Amniotic epithelial cell (primary cell): ENCODE data around the gene ZNF277.
A peak's percentile ranks its signal among the peaks of the same experiment; 100 is the strongest.

ENCODE experiments used
- DNase-seq: peaks from one replicate; pipeline ENCODE4 v3.0.0-alpha.2; 2010; ENCODE audit warnings: low read depth

The ZNF277 gene

GRCh38 chr7:112184455-112184854 is 22.0 kb upstream of the ZNF277 start:
- no peak for DNase-seq

GRCh38 chr7:112185005-112185834 is 21.3 kb upstream of the ZNF277 start:
- no peak for DNase-seq

GRCh38 chr7:112186300-112186699 is 20.2 kb upstream of the ZNF277 start:
- no peak for DNase-seq

- no peak for DNase-seq
These were observed 18.2 kb upstream of the ZNF277 start for GRCh38 chr7:112188257-112188656.

- no peak for DNase-seq
These were observed 16.8 kb upstream of the ZNF277 start for GRCh38 chr7:112189691-112190090.

GRCh38 chr7:112190120-112190519 is 16.4 kb upstream of the ZNF277 start:
- no peak for DNase-seq

- DNase-seq = peak; percentile 77
These were observed 14.0 kb upstream of the ZNF277 start for GRCh38 chr7:112192236-112193154.

GRCh38 chr7:112193915-112194502 is 12.5 kb upstream of the ZNF277 start:
- DNase-seq = no peak

GRCh38 chr7:112195717-112196116 is 10.8 kb upstream of the ZNF277 start:
- no peak for DNase-seq

GRCh38 chr7:112197322-112197721 is 9.2 kb upstream of the ZNF277 start:
- no peak for DNase-seq

- peak; percentile 38 for DNase-seq
These were observed 7.3 kb upstream of the ZNF277 start for GRCh38 chr7:112199035-112199655.

GRCh38 chr7:112199672-112200071 is 6.8 kb upstream of the ZNF277 start:
- DNase-seq = no peak

GRCh38 chr7:112201411-112201810 is 5.1 kb upstream of the ZNF277 start:
- peak; percentile 67 for DNase-seq

- DNase-seq = no peak
These were observed 4.7 kb upstream of the ZNF277 start for GRCh38 chr7:112201839-112202238.

GRCh38 chr7:112202816-112203215 is 3.7 kb upstream of the ZNF277 start:
- no peak for DNase-seq

- no peak for DNase-seq
These were observed 3.1 kb upstream of the ZNF277 start for GRCh38 chr7:112203365-112203739.

- DNase-seq = no peak
These were observed 1.8 kb upstream of the ZNF277 start for GRCh38 chr7:112204499-112205342.

- DNase-seq = peak; percentile 71
These were observed 905 bp upstream of the ZNF277 start for GRCh38 chr7:112205343-112206237.

- no peak for DNase-seq
These were observed 597 bp downstream of the ZNF277 start for GRCh38 chr7:112206991-112207592.

GRCh38 chr7:112207765-112208164 is 1.3 kb downstream of the ZNF277 start:
- no peak for DNase-seq
